Measurements from ENCODE around the gene PAPPA.

Gene PAPPA

GRCh38 chr9:116280529-116280928 lies 126.9 kb downstream of the PAPPA start:
- no peak for DNase-seq

- DNase-seq, result no peak
These were observed 129.0 kb downstream of the PAPPA start for GRCh38 chr9:116282597-116282996.

GRCh38 chr9:116284518-116284917 lies 130.9 kb downstream of the PAPPA start:
- DNase-seq, result no peak

DNA sequence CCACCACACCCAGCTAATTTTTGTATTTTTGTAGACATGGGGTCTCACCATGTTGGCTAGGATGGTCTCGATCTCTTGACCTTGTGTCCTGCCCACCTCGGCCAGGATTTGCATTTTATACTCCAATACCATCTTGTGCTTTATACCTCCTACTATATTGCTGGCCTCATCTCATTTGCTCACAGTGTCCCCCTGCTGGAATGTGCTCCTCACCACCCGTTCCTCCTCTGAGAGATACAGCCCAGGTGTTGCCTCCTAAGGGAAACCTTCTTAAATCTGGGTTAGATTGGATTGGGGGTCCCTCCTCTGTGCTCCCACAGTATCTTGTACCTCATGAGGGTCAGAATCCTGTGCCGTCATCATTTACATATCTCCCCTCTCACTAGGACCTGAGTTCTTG lies 131.7 kb downstream of the PAPPA start:
- no peak for DNase-seq

DNA sequence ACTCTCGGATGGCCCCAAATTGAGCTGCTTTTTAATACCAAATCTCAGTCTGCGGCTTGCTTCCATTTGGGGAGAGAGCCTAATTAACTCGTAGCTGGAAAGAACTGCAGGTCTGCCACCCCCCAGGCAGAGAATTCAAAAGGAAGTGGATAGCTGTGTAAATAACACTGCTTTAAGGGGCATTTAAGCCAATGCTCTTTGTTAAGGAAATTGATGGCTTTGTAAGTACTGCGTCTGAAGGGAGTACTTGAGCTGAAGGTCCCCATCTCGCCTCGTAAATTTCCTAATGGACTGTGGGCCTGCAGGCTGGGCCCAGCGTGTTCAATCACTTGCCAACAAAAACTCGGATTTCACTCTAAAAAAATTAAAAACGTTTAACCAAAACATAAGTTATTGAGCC lies 132.7 kb downstream of the PAPPA start:
- no peak for DNase-seq

DNA sequence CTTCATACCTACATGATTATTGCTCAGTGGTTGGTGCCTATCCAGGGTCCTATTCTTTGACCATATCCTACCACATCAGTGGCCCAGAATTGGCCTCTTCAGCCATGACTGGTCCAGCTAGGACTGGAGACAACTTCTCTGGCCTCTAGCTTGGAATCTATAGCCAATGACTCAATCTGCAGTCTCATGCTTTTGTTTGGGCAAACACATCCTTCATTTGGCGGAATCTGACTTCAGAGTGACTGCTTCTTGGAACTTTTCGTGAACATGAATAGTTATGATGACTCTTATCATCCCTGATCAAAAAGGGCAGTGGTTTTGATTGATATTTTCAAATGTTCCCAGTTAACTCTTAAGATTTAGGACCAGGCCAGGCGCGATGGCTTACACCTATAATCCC lies 134.1 kb downstream of the PAPPA start:
- DNase-seq, result no peak

DNA sequence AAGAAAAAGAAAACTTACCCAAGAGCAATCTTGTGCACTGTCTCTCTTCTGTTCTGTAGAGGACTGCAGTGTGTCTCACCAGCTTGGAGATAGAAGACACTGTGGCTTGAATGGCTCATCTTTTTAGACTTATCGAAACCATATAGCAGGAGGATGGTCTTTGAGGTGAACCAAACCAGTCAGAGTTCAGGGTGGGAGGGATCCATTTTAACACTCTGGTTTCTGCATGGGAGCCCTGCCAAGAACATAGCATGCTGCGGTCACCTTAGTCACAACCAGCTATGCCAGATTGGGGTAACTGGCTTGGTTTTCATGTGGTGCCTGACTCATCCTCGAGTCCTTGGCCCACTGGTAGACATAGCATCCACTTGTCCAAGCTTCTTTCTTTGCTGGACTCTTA lies 135.1 kb downstream of the PAPPA start:
- no peak for DNase-seq

- DNase-seq, result no peak
These were observed 143.8 kb downstream of the PAPPA start for GRCh38 chr9:116297346-116297745.

GRCh38 chr9:116298249-116298648 lies 144.7 kb downstream of the PAPPA start:
- no peak for DNase-seq

DNA sequence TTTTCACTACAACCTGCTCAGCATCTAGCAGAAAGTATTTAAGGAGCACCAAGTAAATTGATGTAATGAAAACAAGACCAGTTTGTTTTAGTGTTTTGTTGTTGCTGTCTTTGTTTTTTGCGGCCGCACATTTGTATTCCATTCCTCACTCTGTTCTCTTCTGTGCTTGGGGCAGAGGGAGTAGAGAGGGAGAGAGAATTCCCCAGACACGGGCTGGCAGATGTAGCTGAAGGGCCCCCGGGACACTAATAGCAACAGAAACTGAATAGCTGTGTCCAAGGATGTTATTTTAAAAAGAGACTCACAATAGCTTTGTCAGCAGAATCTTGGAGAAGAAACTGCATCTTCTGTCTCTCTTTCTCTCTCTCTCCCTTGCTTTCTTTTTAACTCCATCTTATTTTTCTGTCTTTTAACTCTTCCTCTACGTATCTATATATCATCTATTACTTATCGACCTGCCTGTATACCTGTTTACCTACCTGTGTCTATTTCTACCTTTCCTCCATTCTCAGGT lies 145.3 kb downstream of the PAPPA start:
- DNase-seq, result no peak

DNA sequence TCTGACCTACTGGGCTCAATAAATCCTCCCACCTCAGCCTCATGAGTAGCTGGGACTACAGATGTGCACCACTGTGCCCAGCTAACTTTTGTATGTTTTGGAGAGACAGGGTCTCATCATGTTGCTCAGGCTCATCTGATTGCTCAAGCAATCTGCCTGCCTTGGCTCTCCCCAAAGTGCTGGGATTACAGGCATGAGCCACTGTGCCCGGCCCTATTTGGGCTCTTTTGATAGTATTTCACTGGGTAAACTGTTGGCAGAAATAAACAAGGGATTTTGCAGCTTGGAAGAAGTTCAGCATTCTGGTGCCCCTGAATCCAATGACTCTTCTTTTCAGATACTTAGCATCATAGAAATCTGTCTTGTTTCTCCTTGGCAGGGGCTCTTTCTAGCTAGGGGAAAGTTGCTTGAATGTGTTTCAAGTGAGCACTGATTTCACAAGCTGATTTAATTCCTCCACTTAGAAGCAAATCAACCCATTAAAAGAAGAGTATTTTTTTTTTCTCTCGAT lies 146.8 kb downstream of the PAPPA start:
- no peak for DNase-seq

DNA sequence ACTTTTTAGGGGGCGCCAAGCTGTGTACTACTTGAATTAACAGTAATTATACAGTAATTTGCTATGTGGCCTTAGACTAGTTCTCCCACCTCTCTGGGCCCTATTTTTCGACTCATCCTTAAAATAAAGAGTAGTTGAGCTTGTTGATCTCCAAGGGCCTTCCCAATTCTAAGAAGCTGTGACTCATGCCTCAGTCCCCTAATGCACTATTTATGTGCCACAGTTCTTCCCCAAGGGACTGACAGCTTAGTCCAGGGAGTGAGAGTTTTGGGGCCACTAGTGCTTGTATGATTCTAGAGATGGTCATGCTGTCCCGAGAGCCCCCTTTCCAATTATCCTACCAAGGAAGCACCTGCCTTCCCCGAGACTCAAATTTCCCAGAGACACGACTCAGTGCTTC lies 149.7 kb downstream of the PAPPA start:
- DNase-seq, result no peak

GRCh38 chr9:116303886-116304538 lies 150.4 kb downstream of the PAPPA start:
- DNase-seq, result no peak

DNA sequence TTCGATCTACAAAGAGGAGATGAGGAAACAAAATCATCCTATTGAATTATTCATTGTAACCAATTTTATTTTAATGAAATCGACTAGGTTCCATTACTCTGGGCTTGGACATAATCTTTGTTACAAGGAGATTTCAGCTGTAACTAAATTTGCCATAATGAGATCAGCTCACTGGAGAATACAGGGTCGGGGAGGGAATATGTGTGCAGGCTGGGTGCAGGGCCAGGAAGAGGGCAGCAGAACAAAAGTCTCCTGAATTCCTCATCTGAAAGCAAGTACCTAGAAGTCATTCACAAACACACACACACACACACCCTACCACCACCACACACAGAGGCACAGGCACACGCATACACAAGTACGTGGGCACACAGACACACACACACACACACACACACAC lies 151.2 kb downstream of the PAPPA start:
- DNase-seq, result no peak

DNA sequence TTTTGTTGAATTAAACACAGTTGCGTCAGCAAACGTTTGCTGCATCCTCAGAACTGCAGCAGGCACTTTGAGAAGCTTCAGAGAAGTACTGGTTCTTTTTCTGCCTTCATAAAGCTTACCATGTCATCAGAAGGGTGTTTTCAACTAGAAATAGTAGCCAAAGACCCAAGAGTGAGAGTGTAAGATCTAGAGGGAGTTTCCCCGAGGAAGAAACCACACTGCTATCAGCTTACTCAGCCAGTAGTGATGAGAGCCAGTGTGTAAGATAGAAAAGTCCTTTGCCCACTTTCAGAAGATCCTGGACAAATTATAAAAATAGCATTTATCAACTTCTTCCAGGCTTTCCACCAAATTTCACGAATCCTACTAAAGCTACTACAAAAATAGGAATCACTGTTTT lies 154.5 kb downstream of the PAPPA start:
- DNase-seq, result no peak

GRCh38 chr9:116309900-116310611 lies 156.5 kb downstream of the PAPPA start:
- no peak for DNase-seq

DNA sequence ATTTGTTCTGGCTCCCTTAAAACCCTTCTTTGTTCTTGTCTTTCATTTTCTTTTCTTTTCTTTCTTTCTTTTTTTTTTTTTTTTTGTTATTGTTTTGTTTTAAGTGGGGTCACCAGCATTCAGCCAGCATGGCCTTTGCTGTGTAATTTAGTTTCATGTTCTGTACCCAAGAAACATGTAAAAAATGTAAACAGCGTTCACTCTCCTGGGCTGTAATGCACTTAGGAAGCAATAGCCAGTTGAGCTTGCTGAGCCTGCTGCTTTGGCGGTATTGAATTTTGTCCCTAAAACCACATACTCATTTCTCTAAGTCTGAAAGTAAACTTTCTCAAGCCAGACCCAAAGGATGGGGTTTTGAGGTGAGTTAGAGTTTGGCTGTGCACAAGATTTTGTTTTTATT lies 158.6 kb downstream of the PAPPA start:
- no peak for DNase-seq

DNA sequence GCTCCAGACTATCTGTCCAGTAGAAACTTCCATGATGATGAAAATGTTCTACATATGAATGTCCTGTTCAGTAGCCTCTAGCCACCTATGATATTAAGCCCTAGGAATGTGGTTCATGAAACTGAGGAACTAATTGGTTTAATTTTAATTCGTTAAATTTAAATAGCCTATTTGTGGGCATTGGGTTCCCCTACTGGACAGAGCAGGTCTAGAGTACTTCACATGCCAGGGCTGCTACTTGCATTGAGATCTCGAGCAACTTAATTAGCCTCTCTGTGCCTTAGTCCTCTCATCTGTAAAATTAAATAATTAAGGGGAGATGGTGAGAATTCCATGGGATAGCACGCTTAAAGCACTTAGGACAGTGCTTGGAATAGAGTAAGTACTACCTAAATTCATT lies 160.0 kb downstream of the PAPPA start:
- DNase-seq, result no peak

- no peak for DNase-seq
These were observed 162.7 kb downstream of the PAPPA start for GRCh38 chr9:116316246-116316645.

GRCh38 chr9:116317503-116317902 lies 163.9 kb downstream of the PAPPA start:
- DNase-seq, result no peak

- no peak for DNase-seq
These were observed 165.1 kb downstream of the PAPPA start for GRCh38 chr9:116318468-116319374.

GRCh38 chr9:116319480-116319879 lies 165.9 kb downstream of the PAPPA start:
- DNase-seq, result no peak

DNA sequence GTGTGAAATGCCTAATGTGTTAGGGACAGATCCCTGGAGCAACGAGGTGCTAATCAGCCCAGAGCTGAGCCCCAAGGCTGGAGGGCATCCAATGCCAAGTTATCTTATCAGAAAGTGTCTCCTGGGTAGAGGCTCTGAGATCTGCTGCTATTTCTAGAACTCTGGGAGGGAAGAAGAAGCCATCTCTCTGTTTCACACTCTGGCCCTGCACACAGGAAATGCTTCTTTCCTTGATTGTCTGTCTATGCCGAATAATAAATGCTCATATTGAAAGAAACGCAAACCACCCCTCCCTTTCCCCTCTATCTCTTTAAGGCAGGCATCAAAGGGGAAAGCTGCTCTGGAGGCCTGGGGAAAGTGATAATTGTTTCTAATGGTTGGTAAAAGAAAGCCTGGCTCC lies 166.7 kb downstream of the PAPPA start:
- no peak for DNase-seq

Data from activated CD4-positive, alpha-beta T cell treated with anti-CD3 and anti-CD28 coated beads for 4 hours (primary cell).